NCI-H2196 treated with DMSO at 0.1 percent for 48 hours (cell line): ENCODE measurements around the gene CYP2A7.
"Not testable (repeated sequence)": the region's sequence is repeated elsewhere in the genome, so short reads cannot be mapped to it uniquely, and the experiment has no call there.

ENCODE experiments used
- DNase-seq: peaks from one replicate; lab custom pipeline; 2025; ENCODE audit not compliant: unreplicated experiment; lab: John Stamatoyannopoulos, UW

CYP2A7 gene, protein sequence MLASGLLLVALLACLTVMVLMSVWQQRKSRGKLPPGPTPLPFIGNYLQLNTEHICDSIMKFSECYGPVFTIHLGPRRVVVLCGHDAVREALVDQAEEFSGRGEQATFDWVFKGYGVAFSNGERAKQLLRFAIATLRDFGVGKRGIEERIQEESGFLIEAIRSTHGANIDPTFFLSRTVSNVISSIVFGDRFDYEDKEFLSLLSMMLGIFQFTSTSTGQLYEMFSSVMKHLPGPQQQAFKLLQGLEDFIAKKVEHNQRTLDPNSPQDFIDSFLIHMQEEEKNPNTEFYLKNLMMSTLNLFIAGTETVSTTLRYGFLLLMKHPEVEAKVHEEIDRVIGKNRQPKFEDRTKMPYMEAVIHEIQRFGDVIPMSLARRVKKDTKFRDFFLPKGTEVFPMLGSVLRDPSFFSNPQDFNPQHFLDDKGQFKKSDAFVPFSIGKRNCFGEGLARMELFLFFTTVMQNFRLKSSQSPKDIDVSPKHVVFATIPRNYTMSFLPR

DNA sequence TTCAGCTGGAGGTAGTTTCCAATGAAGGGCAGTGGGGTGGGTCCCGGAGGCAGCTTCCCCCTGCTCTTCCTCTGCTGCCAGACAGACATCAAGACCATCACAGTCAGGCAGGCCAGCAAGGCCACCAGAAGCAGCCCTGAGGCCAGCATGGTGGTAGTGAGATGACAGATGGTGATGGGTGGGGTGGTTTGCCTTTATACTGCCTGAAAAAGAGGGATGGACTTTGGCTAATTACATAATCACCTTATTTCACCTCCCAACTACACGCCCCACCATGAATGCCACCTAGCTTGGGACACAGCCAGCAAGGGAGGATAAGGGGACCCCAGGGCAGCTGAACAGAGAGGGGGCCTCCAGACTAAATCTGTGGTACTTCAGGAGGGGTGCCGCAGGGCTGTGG is at the start of gene CYP2A7:
Gene CYP2A7 (minus strand): TSS at position 170 of the 400 bp plus-strand sequence. CDS start 21 bp downstream, at position 149.
- DNase-seq, result not testable (repeated sequence)

DNA sequence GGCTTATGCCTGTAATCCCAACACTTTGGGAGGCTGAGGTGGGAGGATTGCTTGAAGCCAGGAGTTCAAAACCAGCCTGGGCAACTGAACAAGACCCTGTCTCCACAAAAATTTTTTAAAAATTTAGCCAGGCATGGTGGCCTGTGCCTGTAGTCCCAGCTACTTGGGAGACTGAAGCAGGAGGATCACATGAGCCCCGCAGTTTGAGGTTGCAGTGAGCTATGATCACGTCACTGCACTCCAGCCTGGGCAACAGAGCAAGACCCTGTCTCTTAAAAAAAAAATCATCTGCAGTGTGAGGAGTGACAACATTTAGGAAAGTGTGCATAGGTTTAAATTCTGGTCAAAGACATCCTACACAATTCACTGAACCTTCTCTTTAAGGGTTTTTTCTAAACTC is 48.8 kb upstream of the CYP2A7 start:
- not testable (repeated sequence) for DNase-seq

DNA sequence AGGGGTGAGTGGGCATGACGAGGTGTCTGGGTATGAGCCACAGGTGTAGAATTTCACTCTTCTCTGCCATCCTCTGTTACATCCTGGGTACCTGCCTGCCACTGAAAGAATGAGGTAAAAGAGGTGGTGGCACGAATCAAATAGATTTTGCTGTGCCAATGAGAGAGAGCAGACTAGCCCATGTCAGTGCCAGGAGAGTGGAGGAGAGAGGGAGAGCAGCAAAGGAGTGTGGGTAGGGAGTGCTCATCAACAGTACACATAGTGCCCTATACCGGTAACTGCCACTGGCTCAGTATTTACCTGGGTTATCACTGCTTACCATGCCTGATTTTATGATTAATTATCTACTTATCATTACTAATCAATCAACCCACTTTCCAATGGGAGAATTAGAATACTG is 47.9 kb upstream of the CYP2A7 start:
- not testable (repeated sequence) for DNase-seq

DNA sequence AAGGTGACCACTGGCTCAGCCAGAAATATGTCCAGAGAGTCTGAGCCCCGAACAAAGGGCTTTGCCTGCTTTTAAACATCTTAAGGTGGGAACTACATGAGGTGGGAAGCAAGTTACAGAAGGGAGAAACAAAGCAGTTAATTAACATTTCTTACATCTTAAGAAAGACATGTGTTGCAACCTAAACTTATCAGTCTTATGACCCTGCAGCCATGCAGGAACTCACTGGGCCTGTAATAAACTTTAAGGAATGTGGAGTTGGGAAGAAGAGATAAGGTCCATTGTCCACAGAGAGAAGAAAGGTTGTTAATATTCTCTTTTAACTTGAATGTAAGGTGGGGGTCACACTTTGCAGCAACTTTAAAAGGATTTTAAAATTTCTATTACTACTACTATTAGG is 46.8 kb upstream of the CYP2A7 start:
- DNase-seq, result no peak

DNA sequence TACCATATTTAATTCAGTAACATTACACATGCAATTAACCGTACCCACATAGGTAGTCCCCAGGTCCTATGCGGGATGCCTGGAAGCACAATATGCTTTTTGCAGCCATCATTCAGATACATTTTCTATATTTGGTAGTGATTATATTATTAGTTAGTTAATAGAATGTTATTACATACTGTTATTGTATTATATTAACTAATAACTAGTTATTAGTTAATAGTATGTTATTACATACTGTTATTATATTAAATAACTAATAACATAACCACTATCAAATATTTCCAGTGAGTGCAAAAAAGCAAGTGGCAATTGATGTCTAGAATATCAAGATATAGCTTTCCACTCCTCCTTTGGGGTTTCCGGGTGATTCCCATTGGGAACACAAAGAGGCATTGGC is 45.5 kb upstream of the CYP2A7 start:
- DNase-seq, result no peak

DNA sequence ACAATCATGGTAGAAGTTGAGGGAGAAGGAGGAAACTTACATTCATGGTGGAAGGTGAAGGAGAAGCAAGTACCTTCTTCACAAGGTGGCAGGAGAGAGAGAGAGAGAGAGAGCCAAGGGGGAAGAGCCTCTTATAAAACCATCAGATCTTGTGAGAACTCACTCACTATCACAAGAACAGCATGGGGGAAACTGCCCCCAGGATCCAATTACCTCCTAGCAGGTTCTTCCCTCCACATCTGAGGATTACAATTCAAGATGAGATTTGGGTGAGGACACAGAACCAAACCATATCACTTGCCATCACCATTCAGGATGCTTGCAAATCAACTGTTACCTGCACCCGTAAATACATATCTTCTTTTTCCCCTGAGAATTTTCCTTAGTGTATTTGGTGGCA is 44.2 kb upstream of the CYP2A7 start:
- DNase-seq, result not testable (repeated sequence)

DNA sequence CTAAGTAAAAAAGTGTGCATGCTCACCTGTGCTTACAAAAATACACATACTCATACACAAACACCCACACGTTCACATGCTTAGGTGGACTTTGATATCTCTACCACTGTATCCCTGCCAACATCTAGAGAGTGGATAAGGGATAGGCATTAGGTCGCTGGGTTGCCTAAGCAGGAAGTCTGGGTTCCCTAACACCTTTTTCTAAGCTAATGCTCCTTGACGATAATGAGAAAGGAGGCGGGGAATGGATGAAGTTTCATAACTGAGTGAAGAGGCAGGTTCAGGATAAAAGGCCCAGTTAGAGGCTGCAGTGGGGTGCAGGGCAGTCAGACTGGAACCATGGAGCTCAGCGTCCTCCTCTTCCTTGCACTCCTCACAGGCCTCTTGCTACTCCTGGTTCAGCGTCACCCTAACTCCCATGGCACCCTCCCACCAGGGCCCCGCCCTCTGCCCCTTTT is 41.9 kb upstream of the CYP2A7 start:
- DNase-seq, result no peak

DNA sequence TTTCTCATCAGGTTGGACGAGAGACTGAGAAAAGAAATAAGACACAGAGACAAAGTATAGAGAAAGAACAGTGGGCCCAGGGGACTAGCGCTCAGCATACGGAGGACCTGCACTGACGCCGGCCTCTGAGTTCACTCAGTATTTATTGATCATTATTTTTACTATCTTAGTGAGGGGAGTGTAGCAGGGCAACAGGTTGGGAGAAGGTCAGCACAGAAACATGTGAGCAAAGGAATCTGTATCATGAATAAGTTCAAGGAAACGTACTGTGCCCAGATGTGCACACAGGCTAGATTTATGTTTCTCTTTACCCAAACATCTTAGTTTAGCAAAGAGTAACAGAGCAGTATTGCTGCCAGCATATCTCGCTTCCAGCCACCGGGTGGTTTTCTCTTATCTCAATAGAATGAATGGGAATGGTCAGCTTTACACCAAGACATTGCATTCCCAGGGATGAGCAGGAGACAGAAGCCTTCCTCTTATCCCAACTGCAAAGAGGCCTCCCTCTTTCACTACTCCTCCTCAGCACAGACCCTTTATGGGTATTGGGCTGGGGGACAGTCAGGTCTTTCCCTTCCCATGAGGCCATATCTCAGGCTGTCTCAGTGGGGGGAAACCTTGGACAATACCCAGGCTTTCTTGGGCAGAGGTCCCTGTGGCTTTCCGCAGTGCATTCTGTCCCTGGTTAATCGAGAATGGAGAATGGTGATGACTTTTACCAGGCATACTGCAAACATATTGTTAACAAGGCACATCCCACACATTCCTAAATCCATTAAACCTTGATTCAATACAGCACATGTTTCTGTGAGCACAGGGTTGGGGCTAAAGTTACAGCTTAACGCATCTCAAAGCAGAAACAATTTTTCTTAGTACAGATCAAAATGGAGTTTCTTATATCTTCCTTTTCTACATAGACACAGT is 40.5 kb upstream of the CYP2A7 start:
- DNase-seq, result not testable (repeated sequence)

DNA sequence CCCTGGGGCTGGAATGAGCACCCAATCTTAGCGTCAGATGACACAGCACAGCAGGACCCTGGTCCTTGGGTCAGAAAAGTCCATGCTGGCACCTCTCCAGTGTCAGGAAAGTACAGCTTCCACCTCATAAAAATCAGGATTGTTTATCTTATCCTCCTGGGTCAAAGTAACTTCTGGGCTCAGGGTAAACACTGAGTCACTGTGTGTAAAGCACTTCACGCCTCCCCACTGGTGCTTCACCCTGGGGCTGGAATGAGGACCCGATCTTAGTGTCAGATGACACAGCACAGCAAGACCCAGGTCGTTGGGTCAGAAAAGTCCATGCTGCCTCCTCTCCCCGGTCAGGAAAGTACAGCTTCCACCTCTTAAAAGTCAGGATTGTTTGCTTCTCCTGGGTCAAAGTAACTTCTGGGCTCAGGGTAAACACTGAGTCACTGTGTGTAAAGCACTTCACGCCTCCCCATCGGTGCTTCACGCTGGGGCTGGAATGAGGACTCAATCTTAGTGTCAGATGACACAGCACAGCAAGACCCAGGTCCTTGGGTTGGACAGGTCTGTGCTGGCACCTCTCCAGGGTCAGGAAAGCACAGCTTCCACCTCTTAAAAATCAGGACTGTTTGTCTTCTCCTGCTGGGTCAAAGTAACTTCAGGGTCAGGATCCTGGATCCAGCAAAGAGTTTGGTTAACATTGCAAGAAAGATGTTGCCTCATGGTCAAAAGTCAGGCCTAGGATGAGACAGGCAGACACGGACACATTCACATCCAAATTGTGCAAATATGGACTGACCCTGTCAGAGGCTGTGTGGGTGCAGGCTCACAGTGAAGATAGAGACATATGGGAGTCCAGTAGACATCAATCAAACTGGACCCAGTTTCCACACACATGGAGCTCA is 39.2 kb upstream of the CYP2A7 start:
- peak; percentile 80 for DNase-seq

DNA sequence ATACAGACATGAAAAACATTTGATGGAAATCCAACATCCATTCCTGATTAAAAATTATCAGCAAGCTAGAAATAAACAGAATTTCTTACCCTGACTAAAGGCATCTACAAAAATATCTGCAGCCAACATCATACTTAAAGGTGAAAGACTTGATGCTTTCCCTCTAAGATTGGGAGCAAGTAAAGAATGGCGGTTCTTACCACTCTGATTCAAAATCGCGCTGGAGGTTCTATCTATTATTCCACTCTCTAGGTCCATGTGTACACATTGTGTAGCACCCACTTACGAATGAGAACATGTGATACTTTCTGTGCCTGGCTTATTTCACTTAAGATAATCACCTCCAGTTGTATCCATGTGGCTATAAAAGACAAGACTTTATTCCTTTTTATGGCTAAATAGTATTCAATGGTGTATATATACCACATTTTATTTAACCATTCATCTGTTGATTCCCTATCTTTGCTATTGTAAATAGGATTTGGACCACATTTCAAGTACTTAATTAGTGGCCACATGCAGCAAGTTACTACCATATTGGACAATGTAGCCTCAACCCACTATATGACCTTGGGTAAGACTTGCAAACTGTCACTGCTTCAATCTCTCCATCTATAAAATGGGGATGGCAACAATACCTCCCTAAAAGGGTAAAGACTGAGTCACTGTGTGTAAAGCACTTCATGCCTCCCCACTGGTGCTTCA is 38.4 kb upstream of the CYP2A7 start:
- DNase-seq, result no peak

DNA sequence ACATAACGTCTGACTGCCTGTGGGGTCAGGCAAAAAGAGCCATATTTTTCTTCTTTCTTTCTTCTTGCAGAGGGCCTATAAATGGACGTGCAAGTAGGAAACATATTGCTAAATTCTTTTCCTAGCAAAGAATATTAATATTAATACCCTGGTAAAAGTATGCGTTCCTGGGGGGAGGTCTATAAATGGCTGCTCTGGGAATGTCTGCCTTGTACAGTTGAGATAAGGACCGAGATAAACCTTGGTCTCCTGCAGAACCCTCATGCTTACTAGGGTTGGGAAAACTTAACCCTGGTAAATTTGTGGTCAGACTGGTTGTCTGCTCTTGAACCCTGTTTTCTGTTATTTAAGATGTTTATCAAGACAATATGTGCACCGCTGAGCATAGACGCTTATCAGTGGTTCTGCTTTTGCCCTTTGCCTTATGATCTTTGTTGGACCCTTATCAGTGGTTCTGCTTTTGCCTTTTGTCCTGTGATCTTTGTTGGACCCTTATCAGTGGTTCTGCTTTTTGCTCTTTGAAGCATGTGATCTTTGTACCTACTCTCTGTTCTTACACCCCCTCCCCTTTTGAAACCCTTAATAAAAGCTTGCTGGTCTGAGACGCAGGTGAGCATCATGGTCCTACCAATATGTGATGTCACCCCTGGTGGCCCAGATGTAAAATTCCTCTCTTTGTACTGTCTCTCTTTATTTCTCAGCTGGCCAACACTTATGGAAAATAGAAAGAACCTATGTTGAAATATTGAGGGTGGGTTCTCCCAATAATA is 37.7 kb upstream of the CYP2A7 start:
- not testable (repeated sequence) for DNase-seq

DNA sequence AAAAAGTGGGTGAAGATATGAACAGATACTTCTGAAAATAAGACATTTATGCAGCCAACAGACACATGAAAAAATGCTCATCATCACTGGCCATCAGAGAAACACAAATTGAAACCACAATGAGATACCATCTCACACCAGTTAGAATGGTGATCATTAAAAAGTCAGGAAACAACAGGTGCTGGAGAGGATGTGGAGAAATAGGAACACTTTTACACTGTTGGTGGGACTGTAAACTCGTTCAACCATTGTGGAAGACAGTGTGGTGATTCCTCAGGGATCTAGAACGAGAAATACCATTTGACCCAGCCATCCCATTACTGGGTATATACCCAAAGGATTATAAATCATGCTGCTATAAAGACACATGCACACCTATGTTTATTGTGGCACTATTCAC is 36.3 kb upstream of the CYP2A7 start:
- DNase-seq, result not testable (repeated sequence)

DNA sequence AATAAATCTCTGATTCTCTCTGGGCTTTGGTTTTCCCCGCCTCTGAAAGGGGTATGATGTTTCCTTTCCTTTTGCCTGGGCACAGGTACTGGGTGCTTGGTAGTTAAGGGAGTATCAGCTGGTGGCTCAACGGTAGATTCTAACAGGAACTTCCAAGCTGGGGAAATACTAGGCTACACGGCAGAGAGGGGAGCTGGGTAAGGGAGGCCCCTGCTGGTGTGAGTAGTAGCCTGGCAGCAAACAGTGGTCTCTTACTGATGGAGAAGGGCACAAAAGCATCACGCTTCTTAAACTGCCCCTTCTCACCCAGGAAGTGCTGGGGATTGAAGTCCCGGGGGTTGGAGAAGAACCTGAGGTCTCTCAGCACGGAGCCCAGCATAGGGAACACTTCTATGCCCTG is 26.9 kb upstream of the CYP2A7 start:
- DNase-seq, result no peak

DNA sequence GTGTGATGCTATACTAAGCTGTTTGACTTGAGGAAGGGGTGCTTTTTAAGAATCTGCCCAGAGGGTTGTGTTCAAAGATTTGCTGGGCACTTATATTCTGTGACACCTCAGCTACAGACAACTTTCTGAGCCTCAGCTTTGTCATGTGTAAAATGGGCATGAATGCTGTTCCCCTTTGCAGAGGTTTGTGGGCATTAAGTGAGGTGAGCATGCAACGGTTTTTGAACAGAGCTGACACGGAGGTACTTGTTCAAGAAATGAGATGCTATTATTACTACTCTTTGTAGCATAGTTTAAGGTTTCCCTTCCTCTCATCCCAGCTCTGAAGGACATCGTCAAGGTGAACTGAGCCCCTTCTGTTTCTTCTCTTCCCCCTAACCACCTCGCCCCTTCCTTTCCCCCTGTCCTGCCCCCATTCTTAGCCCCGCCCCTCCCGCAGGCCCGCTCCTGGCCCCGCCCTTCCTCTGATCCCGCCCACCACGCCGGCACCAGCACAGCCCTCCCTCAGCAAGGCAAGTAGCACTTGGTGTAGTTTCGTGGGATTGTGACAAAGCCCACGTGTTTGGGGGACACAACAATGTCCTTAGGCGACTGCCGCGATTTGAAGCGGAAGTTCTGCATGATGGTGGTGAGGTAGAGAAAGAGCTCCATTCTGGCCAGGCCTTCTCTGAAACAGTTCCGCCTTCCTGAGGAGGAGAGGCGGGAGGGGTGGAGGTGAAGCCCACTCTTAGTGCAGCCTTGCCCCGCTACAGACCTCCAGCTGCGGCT is 26.1 kb upstream of the CYP2A7 start:
- no peak for DNase-seq

DNA sequence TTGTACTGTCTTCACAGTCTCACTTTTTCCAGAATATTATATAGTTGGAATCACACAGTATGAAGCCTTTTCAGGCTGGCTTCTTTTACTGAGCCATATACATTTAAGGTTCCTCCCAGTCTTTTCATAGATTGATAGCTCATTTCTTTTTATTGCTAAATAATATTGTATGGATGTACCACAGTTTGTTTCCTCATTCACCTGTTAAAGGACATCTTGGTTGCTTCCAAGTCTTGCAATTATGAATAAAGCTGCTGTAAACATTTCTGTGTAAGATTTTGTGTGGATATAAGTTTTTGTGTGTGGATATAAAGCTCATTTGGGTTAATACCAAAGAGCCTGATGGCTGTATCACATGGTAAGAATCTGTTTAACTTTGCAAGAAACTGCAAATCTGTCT is 24.5 kb upstream of the CYP2A7 start:
- no peak for DNase-seq

DNA sequence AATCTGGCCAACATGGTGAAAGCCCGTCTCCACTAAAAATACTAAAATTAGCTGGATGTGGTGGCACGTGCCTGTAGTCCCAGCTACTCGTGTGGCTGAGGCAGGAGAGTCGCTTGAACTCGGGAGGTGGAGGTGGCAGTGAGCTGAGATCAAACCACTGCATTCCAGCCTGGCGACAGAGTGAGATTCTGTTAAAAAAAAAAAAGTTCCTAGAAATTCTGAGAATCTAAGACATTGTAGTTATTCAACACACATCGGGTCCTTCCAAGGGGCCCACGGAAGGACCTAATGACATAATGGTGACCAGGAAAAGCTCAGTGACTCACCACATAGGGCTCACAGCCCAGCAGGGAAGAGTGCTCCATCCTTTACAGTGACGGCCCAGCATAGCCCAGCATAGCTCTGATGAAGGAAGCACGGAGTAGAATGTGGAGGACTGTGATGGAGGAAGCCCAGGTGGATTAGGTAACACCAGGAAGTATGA is 22.7 kb upstream of the CYP2A7 start:
- not testable (repeated sequence) for DNase-seq

DNA sequence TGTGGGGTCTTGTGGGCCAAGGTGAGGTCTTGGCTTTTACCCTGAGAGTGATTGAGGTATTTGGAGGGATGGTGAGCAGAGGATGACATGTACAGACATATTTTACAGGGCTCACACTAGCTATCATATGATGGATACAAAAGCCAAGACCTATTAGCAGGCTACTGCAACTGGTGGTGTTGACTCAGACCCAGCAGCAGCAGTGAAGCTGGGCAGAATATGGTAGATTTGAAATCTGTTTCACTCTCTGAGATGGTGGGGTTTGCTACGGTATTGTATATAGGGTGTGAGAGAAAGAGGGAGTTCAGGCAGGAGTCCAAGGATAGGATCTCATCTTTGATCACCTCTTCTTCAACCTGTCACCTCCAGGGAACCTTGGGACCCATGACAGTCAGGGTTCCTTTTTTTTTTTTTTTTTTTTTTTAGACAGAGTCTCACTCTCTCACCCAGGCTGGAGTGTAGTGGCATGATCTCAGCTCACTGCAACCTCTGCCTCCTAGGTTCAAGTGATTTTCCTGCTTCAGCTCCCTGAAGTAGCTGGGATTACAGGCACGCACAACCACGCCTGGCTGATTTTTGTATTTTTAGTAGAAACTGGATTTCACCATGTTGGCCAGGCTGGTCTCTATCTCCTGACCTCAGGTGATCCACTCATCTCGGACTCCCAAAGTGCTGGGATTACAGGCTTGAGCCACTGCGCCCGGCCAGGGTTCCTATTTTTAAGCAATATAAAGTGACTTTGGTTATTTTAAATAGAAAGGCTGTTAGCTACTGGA is 20.1 kb upstream of the CYP2A7 start:
- not testable (repeated sequence) for DNase-seq

DNA sequence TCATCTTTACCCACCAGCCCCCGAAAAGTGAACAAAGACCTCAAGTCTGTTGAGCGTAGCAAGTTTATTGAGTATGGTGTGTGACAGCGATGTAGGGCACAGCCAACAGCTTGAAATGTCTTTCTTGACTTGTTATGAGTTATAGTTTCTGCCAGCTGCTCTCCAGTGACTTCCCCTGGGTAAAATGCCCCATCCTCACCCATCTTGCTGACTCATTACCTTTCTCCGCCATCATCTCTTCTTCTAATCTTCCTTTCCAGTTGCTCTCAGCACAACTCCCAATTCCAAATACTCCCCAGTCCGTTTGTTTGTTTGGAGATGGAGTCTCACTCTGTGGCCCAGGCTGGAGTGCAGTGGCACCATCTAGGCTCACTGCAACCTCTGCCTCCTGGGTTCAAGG is 18.5 kb upstream of the CYP2A7 start:
- not testable (repeated sequence) for DNase-seq
